Activated CD4-positive, alpha-beta T cell treated with anti-CD3 and anti-CD28 coated beads, Interleukin-2, amount 50 U/mL, for 4 hours (primary cell): ENCODE results near the gene BOD1L1.

Experiments
- DNase-seq, 2 experiments: peaks; one replicate each; pipeline ENCODE4 v3.0.0-alpha.2; 2020

Gene BOD1L1

DNA sequence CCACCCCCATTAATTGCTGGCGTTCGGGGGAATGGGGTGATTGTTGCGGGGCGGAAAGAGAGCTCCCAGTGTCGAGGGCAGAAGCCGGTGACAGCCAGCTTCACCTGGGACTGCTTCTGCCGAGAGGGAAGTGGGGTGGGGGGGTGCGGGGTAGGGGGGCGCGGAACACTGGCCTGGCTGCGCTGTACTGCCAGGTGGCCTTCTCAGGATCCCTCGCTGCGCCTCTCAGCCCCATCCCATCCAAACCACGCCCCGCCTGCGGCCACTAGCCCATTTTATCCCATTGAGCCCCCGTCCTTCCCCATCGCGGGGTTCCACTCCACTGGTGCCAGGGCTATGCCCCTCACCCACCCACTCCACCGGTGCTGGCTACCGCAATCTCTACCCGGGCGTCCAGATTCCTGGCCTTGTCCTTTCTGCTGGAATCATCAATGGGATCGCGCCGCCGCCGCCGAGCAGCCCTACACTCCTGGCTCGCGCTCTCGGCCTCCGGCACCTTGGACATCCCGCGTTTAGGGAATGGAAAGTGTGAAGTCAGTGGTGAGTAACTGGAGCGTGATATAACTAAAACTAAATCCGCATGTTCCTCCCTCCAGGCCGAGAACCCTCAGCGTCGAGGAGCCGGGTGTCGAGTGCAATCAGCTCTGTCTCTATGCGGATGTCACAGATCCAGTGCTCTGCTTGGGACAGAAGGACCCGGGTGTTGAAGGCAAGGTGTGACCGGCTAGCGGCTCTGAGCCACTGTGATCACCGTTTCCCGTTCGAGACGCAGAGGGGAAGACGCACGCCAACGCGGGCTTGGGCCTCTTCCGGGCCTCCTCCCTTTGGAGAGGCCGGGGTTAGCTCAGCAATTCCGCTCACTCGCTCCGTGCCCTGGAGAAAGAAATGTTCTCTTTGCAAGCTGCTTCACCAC lies 103.7 kb downstream of the BOD1L1 start:
- DNase-seq = no peak

DNA sequence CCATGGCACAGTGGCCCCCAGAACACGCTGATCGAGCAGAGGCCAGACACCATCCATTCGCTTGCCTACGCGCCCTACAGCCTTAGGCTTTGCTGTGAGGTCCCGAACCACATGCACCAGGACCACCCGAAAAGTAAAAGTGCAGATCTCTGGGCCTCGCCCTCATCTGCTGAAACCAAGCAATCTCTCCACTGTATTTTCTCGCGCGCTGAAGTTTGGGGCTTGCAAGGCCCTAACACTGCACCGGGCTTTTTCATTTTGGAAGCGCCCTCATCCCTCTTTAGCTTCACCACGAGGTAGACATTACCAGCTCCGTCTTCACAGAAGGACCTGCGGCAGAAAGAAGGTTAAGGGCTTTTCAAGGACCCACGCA lies 104.4 kb downstream of the BOD1L1 start:
- no peak for DNase-seq

DNA sequence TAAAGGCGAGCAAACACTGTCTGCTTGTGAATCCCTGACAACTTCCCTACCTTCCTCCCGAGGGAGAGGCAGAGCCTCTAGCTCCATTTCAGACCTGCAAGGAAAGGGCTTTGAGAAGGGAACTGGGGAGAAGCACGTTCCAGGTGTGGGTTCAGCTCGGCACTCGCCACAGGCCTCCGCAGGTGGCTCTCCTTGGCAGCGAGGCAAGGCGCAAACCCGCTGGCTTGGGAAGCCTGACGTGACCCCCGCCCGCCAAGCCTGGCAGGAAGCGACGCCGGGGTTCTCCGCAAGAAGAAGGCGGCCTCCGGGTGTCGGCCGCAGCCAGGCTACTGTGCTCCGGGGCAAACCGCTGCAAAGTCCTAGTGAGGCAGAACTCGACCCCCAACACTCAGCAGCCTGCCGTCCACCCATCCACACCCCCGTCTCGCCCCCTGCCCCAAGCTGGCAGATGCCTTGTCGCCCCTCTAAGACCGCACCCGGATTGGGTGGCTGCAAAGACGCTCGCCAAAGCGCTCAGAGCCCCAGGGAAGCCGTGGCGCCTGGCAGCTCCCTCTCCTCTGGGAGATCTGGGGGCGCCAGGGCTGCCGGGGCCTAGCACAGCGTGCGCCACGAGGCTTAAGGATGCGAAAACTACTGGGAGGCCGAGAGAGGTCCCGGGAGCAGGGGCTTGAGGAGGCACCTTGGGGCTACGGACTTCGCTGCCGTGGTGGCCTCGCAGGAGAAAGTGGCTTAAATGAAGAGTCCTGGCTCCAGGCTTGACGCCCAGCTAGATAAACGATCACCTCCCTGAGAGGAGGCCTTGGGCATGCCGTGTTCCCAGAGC lies 105.0 kb downstream of the BOD1L1 start:
- DNase-seq = no peak

DNA sequence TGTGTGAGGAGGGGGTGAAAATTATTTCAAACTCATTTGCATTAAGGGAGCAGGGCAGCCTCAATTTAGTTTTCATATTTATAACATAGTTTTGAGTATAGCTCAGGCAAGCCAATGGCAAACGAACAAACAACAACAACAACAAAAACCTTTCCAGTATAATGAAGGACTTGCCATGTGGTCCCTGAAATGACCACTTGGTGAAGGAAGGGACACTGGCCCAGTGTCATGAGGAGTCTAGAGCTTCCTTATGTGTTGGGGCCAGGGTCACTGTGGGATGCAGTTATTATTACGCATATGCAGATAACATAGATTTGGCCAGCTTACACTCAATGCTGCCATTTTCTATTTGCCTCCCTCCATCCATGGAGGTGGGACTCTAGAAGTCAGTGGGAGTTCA lies 106.5 kb downstream of the BOD1L1 start:
- no peak for DNase-seq
